Osteoblast (primary cell): ENCODE results near the gene HRAS. TPM values are rescaled to one million over a fixed set of nuclear protein-coding genes. Genes with fewer than 3 reads are reported as not detected.

ENCODE experiments used
- DNase-seq: peaks from one replicate; pipeline ENCODE4 v3.0.0; 2011; ENCODE audit warnings: low spot score, mixed read lengths; ENCODE audit not compliant: insufficient read length; ENCODE audit errors: missing footprints
- H2AFZ ChIP-seq: 2 replicates; pipeline ENCODE4 v1.6.0; 2011; ENCODE audit warnings: mild to moderate bottlenecking, low read length
- H3K27ac ChIP-seq: 2 replicates; pipeline ENCODE4 v1.5.1; 2011; ENCODE audit warnings: mild to moderate bottlenecking, low read depth, low read length, moderate library complexity
- H3K27me3 ChIP-seq: 2 replicates; pipeline ENCODE4 v1.6.0; 2012; ENCODE audit warnings: mild to moderate bottlenecking, control low read depth, inconsistent platforms, low read length, moderate library complexity; ENCODE audit not compliant: insufficient read depth
- H3K36me3 ChIP-seq: 2 replicates; pipeline ENCODE4 v1.5.1; 2011; ENCODE audit warnings: mild to moderate bottlenecking, low read length, control low read depth, moderate library complexity; ENCODE audit not compliant: insufficient read depth
- H3K4me1 ChIP-seq: 2 replicates; pipeline ENCODE4 v1.5.1; 2011; ENCODE audit warnings: mild to moderate bottlenecking, low read length, control low read depth, moderate library complexity; ENCODE audit not compliant: insufficient read depth
- H3K4me2 ChIP-seq: 2 replicates; pipeline ENCODE4 v1.6.0; 2011; ENCODE audit warnings: mild to moderate bottlenecking, low read length; ENCODE audit not compliant: insufficient read depth
- H3K4me3 ChIP-seq: fragments of 200-600 bp; sonication (generic); 3 replicates; pipeline ENCODE4 v1.5.1; 2012; ENCODE audit warnings: mild to moderate bottlenecking, low read length, inconsistent platforms; ENCODE audit not compliant: insufficient read depth
- H3K79me2 ChIP-seq: 2 replicates; pipeline ENCODE4 v1.6.0; 2012; ENCODE audit warnings: mild to moderate bottlenecking, low read length, control low read depth, inconsistent platforms; ENCODE audit not compliant: insufficient read depth
- H3K9me3 ChIP-seq: 2 replicates; pipeline ENCODE4 v1.5.1; 2011; ENCODE audit warnings: low read depth, low read length, control low read depth
- H4K20me1 ChIP-seq: 2 replicates; pipeline ENCODE4 v1.6.0; 2012; ENCODE audit warnings: mild to moderate bottlenecking, low read length, control low read depth; ENCODE audit not compliant: insufficient read depth
- CTCF ChIP-seq: IDR thresholded peaks from 2 replicates; pipeline ENCODE4 v1.5.1; 2011; ENCODE audit warnings: mild to moderate bottlenecking, low read depth, low read length, moderate library complexity; ENCODE audit errors: extremely low read depth
- total RNA-seq: library from RNA; depleted of rRNA; stranded (reverse); fragments of >200 nt; gene quantifications from 2 replicates; pipeline ENCODE4 v1.2.3, GENCODE V29; 2012

The HRAS gene
- total RNA-seq, 1 donor = 28.6 TPM

DNA sequence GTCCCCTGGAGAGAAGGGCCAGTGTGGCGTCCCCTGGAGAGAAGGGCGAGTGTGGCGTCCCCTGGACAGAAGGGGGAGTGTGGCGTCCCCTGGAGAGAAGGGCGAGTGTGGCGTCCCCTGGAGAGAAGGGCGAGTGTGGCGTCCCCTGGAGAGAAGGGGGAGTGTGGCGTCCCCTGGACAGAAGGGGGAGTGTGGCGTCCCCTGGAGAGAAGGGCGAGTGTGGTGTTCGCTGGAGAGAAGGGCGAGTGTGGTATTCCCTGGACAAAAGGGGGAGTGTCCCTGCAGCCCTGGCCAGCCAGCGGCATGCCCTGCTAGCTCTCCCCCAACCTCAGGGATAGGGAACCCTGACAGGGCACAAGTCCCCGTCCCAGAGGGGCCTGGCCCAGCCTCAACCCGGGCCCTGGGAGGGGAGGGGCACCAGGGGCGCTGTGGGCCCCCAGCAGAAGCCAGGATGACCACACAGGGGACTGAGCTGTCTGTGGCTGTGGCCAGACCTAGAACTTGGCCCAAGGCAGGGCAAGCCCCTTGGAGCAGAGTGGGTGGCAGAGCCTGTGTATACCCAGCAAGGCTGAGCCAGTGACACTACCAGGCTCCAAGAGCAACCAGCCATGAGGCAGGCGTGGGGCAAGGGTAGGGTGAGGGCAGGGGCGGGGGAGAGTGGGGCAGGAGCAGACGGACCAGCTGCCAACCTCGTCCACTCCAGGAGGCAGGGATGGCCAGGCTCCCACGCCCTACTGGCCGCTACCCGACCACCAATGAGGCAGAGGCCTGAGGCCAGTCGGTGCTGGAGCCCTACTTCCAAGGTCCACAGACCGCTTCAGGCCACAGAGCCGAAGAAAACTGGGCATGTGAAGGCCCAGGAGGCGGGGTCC lies 4.2 kb downstream of the HRAS start:
- no peak for TF ChIP-seq CTCF
- H3K4me2 ChIP-seq = no peak overlapping the region

GRCh38 chr11:529728-530411 lies 5.5 kb downstream of the HRAS start:
- Histone ChIP-seq H3K4me2 (no peak overlapping the region), H3K27me3 (no peaks in the 10 kb centered on the region), H3K36me3 (peaks cover 13% of the 10 kb centered on the region), H3K4me1 (peaks cover 7% of the 10 kb centered on the region), H4K20me1 (peaks cover 23% of the 10 kb centered on the region), H3K27ac (no peak overlapping the region), H3K4me3 (no peak overlapping the region), H3K79me2 (peaks cover 15% of the 10 kb centered on the region), H3K9me3 (no peaks in the 10 kb centered on the region), H2AFZ (no peak overlapping the region)
- peak; percentile 80 for DNase-seq
- no peak for TF ChIP-seq CTCF

More for the DNA sequence above, 4.2 kb downstream of the HRAS start:
- H3K79me2 ChIP-seq = peaks cover 16% of the 10 kb centered on the region
- H2AFZ ChIP-seq = no peak overlapping the region
- H3K27ac ChIP-seq = no peak overlapping the region
- peak; percentile 87 for DNase-seq
- no peaks in the 10 kb centered on the region for H3K9me3 ChIP-seq
- H3K4me3 ChIP-seq = no peak overlapping the region
- no peaks in the 10 kb centered on the region for H3K27me3 ChIP-seq
- H3K4me1 ChIP-seq = peaks cover 10% of the 10 kb centered on the region
- peaks cover 23% of the 10 kb centered on the region for H4K20me1 ChIP-seq
- peaks cover 13% of the 10 kb centered on the region for H3K36me3 ChIP-seq

DNA sequence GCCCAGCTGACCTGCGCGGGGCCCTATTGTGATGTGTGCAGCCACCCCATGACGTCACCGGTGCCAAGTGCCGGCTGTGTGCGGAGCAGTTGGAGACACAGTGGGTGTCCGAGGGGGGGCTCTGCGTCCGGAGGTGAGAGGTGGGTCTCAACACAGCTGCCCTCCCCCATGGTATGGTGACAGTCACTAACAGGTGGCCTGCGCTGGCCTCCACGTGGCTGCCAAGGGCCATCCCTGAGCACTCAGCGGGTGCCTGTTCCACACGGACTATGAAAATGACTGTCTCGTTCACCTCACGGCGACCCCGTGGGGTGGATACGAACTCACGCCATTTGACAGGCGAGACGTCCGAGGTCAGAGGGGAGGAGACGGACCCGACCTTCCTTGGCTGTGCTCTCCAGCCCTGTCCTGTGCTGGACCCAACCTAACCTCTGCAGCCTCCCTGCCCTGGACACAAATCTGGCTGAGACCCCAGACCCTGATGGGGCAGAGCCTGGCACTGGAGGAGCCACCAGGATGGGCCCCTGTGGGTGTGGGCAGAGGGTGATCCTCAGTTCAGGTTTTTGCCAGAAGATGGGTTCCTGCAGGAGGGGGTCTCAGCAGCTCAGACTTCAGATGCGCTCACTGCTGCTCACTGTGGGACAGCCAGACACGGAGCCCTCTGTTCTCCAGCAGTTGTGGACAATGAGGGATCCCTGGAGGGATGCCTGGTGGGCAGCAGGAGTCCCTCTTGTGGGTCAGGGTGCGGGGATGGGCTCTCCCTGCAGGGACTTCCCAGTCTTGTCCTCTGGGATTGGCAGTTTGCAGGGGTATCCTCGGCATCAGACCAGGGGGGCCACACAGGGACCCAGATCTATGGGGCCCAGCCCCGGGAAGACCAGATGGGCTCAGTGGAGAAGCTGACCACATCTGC lies 6.3 kb downstream of the HRAS start:
- peaks cover 19% of the 10 kb centered on the region for H4K20me1 ChIP-seq
- TF ChIP-seq CTCF = no peak
- no peak overlapping the region for H3K4me2 ChIP-seq
- no peak overlapping the region for H3K4me3 ChIP-seq
- H3K9me3 ChIP-seq = no peaks in the 10 kb centered on the region
- peaks cover 2% of the 10 kb centered on the region for H3K4me1 ChIP-seq
- H3K36me3 ChIP-seq = peaks cover 13% of the 10 kb centered on the region
- H3K27me3 ChIP-seq = no peaks in the 10 kb centered on the region
- H3K27ac ChIP-seq = no peak overlapping the region
- H2AFZ ChIP-seq = no peak overlapping the region
- DNase-seq = peak; percentile 67
- peaks cover 7% of the 10 kb centered on the region for H3K79me2 ChIP-seq
